Measurements from ENCODE around the gene ZBTB40.

ZBTB40 gene

DNA sequence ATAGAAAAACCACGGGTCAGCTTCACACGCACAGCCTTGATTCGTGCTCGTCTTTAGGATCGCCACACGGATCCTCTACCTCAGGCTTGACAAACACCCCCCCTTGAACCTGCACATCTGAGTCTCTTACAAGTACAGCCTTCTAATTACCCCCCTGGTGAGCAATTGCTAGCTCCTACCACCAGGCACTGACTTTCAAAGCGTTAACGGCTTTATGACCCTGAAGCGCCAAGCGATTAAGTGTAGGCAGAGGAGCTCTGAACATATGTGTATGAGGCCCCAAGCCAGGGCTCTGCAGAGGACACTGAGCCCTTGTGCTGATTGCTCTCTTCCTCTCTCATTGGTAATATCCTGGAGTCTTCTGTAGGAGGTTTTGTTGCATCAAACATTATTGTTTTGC lies 55.9 kb downstream of the ZBTB40 start:
- DNase-seq (ENCODE audit: low read depth): no peak

DNA sequence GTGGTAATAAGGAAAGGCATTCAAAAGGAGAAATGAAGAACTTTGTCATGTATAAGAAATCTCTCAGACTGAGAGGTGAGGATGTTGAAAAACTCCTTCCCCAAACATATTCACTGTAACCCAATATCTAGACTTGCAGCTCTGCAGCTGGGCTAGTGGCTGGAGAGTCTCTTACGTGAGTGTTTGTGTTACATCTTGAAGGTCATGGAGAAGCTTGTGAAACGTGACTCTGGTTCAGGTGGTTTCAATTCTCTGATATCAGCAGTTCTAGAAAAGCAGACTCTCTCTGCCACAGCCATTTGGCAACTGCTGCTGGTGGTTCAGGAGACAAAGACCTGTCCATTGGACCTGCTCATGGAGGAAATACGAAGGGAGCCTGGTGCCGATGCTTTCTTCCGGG lies 56.7 kb downstream of the ZBTB40 start:
- no peak for DNase-seq (ENCODE audit: low read depth)

DNA sequence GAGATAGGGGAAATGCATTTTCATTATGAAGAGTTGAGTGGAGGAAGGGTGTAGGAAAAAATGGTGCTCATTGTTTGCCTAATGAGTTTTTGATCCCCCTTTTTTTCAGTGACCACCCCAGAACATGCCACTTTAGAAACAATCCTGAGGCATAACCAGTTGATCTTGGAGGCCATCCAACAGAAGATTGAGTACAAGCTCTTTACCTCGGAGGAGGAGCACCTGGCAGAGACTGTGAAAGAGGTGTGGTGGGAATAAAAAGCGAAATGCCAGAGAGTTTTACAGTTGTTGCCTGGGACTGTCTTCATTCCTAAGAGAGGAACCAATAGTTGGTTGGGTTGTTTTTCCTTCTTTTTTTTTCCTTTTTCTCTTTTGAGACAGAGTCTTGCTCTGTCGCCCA lies 57.3 kb downstream of the ZBTB40 start:
- DNase-seq (ENCODE audit: low read depth): no peak

DNA sequence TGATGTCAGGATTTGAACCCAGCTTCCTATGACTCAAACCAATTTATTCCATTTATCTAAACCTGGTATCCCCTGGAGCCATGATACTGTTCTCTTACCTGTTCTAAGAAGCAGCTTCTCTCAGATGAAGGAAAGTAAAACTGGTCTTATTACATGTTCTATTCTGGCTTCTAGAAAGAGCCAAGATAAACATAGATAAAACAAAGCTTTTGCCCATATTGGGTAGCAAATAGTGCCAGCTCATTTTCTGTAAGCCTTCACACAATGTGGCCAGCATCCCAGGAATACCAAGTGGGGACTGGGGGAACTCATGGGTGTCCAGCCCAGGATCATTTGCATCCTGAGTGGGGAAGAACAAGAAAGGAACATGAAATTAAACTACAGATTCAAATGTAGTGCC lies 58.2 kb downstream of the ZBTB40 start:
- no peak for DNase-seq (ENCODE audit: low read depth)

DNA sequence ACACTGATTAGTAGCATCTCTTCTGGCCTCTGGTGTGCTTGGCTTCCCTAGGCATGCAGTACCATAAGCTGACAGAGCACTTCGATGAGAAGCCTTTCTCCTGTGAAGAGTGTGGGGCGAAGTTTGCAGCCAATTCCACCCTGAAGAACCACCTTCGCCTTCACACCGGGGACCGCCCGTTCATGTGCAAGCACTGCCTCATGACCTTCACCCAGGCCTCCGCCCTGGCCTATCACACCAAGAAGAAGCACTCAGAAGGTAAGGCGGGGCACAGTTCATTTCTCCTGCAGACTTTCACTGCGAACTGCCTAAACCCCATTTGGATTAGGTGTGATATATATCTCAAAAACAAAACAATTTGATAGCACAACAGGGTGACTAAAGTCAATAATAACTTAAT lies 61.2 kb downstream of the ZBTB40 start:
- no peak for DNase-seq (ENCODE audit: low read depth)

DNA sequence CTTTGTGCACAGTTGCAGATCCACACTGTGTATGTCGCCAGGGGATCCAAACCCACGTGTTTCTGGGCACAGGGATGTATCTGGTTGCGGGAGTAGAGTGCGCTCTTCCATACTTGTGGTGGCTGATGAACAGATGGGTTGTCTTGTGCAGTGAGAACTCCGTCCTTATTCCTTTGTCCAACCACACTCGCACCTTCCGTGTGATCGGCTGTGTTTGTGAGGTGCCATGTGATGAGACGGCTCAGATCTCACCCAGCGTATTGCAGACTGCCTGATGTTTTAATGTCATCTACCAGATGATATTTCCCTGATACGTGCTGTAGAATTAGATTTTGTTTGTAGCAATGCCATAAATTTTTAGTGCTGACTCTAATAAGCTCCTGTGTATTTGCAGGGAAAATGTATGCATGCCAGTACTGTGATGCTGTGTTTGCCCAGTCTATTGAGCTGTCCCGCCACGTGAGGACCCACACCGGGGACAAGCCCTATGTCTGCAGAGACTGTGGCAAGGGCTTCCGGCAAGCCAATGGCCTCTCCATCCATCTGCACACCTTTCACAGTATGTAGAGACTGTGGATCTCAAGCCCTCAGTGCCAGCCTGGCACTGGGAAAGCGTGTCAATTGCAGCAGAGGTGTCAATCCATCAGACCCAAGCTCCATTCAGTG lies 65.4 kb downstream of the ZBTB40 start:
- DNase-seq (ENCODE audit: low read depth): no peak

DNA sequence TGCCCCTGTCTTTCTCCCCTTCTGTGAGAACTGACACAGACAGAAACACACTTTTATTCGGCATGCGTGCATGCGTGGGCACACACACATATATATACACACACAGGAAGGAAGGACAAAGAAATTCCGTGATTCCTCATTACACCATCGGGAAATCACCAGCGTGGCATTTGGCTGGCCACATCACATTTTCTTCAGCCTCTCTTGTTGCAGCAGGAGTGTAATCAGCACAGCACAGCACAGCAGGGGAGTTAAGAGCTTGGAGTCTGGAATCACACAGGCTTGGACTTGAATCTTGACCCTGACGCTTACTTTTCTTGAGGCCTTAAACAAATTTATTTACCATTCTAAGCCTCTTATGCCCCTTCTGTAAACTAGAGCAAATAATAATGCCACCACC lies 66.3 kb downstream of the ZBTB40 start:
- no peak for DNase-seq (ENCODE audit: low read depth)

DNA sequence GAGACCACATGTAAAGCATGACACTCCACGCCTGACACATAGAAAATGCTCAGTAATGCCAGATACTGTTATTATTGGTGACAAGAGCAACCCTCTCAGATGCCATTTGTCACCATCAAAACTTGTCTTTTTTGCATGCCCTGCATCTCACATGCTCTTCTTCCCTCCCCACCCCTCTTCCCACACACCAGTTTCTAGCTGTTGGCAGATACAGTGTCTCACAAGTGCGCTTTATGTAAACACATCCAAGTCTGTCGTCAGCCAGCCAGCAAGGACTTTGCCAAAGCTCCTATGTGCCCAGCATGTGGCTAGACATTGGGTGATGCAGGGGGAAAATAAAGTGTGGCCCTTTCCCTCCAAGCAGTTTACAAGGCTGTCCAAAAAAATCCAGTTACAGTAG lies 66.7 kb downstream of the ZBTB40 start:
- no peak for DNase-seq (ENCODE audit: low read depth)

DNA sequence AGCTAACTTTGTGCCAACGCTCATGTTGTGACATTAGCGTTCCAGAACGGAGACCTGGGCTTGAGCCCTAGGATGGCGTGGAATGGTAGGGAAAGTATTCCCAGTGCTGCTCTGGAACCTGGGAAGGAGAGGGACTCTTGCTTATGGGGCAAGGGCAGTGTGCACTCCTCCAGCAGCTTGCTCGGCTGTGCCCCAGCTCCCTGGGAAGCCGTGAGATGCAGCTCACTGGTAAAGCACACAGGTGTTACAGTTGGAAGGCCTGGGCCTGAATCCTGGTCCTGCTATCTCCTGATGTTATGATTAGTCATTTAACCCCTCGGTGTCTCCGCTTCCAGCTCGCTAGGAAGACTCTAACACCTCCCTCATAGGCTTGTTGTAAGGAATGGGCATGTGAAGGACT lies 69.2 kb downstream of the ZBTB40 start:
- no peak for DNase-seq (ENCODE audit: low read depth)

DNA sequence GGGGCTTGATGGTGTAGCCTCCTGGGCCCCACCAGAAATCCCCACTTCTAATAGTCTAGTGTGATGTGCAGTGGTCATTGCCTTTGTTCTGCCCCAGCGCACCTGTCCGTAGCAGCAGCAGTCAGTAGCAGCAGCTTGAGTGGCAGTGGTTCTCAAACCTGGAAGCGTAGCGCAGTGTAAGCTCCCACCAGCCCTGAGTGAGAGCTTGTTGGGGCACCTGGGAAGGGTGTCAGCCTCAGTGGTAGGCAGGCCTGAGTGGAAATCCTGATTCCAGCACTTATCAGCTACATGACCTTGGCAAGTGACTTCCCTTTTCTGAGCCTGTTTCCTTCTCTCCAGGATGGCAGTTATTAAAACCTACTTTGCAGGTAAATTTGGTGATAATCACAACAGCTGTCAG lies 70.0 kb downstream of the ZBTB40 start:
- DNase-seq (ENCODE audit: low read depth): no peak

DNA sequence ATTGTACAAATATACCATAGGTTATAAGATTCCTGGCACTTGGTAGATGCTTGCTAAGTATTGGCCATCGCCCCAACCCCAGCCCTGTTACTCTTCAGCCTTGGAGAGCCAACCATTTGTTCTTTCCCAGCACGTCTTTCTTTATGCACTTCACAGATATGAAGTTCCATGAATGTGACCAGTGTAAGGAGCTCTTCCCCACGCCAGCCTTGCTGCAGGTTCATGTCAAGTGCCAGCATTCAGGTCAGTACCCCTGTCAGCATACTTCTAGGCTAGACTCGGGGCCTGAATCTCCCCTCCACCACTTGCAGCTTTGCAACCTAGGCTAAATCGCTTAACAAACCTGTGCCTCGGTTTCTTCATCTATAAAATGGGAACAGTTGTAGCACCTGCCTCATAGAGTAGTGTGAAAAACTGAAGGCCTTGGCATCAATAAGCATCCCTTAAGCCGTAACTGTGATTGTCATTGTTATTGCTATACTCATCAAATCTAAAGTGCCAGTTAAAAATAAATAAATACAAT lies 70.6 kb downstream of the ZBTB40 start:
- no peak for DNase-seq (ENCODE audit: low read depth)

DNA sequence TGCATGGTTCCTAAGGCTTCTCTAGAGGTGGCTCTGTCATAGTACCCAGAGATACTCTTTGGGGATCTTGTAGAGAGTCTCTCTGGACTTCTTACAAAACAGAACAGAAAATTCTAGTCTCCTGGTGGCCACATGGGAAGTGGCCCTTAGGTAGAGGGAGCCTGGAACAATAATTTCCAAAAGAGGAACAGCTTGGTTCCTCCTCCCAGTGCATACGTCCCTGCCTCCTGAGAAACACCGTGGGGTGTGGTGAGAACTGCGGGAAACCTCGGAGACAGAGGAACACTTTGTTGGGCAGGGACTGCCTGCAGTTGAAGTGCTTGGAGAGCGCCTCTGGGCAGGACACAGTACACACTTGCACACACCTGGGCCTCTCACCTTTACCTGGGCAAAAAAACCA lies 72.8 kb downstream of the ZBTB40 start:
- DNase-seq (ENCODE audit: low read depth): no peak

DNA sequence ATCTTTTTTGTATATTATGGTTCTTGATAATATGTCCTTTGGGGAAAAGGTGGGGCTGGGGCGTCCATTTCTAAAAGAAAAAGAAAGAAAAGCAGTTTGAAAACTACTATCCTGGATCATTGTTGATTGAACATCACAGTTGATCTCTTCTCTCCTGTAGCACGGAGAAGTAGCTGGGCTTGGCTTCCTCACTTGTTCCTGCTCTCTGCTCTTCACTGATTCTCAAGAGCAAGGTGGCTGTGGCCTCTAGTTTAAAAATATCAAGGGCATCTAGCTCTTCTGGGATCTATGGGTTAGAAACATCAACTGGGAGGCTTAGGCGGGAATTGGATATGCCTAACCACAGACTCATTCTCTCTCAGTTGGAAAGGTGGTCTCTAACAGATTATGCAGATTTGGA lies 73.6 kb downstream of the ZBTB40 start:
- no peak for DNase-seq (ENCODE audit: low read depth)

DNA sequence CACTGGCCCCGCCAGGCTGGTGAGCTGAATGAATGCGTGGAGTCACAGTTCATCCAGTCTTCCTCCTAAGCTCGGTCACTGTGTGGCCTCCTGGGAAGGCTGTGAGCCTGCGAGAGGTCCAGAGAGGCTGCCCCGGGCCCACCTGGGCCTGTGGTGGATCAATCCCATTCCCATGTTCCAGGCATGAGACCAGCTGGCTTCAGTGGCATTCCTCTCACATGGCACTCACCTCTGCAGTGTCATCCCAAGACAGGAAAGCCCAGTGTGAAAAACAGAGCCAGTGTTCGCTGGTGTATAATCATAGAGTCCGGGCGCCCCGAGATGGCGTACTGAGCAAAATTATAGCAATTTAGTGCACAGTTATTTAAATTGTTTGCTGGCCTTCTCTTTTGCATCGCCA lies 74.0 kb downstream of the ZBTB40 start:
- no peak for DNase-seq (ENCODE audit: low read depth)

DNA sequence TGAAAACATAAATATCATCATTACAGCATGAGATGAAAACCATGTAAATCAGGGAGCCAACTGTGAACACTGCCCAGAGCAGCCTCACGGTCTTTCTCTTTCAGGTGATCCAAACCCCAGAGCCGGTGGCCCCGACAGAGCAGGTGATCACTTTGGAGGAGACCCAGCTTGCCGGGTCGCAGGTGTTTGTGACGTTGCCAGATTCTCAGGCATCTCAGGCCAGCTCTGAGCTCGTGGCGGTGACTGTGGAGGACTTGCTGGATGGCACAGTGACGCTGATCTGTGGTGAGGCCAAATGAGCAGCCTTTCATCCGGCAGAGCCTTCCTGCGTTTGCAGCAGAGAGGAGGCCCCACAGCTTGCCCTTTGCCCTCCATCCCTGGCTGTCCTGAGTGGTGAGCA lies 74.4 kb downstream of the ZBTB40 start:
- no peak for DNase-seq (ENCODE audit: low read depth)

DNA sequence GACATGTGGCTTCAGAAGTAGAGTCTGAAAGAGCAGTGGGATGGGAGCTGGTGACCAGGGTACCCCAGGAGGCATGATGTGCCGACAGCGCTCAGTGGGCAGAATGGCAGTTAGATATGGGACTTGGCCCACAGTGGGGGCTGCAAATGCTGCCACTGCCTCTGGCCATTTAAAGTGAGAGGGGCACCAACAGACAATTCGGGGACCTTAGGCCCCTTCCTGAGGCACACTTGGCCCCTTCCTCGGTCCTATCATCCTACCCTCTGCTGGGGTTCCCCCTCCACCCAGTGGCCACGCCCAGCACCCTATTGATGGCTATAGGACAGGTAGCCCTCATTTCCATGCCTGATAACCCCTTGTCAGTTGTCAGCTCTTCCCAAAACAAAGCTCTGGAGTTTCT lies 75.0 kb downstream of the ZBTB40 start:
- DNase-seq (ENCODE audit: low read depth): no peak

DNA sequence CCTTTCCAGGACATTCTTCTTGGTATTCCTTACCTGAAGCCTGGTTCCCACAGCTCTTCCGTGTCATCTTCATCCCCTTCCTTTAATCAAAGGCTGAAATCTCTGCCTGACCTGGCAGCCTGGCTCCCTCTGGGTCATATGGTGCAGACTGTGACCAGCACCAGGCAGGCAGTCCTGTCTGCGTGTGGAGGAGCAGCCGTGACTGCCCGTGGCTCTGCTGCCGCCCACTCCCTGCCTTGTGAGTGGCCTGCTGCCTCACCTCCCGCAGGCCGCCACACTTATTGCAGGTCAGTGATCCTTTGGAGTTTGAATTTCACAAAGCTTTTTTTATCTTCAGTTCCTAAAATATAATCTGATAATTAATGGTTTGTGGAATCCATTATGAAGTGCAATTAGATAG lies 75.5 kb downstream of the ZBTB40 start:
- DNase-seq (ENCODE audit: low read depth): no peak

DNA sequence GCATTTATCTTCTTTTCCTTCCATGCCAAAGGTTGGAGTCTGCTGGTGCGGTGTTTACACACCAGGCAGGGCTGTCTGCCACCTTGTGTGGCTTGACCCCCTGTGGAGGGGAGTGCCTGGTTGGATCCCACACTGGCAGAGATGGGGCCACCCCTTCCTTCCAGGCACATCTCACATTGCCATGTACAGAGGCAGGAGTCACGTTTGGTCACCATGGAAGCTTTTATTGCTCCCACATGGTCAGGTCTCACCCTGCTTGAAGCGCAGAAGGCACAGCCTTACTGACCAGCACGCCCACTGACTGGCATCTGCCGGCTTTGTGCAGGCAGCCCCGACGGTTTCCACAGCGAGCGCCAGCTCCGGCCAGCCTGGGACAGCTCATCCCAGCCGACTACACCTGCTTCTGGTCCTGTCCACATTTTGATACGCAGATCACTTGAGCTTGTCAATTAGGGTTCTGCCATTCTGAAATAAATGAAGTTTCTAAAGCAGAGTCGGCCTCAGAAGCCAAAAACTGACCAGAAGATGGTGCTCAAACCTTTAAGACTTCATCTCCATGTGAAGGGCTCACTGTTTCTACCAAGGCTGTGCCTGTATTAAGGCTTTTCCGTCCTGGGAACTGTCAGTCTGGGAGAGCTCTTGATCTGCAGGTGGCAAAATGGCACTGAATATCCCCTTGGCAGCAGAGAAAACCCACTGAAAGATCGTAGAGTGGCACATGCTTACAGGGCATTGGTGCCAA lies 76.1 kb downstream of the ZBTB40 start:
- no peak for DNase-seq (ENCODE audit: low read depth)

DNA sequence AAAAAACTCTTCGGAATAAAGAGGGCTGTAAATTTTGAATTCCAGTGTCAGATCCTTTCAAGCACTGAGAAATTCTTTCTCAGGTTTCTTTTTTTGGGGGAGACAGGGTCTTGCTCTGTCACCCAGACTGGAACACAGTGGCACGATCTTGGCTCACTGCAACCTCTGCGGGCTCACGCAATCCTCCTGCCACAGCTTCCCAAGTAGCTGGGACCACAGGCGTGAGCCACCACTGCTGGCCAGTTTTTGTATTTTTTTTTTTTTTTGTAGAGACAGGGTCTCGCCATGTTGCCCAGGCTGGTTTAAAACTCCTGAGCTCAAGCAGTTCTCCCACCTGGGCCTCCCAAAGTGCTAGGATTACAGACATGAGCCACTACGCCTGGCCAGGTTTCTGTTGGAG lies 76.8 kb downstream of the ZBTB40 start:
- no peak for DNase-seq (ENCODE audit: low read depth)

DNA sequence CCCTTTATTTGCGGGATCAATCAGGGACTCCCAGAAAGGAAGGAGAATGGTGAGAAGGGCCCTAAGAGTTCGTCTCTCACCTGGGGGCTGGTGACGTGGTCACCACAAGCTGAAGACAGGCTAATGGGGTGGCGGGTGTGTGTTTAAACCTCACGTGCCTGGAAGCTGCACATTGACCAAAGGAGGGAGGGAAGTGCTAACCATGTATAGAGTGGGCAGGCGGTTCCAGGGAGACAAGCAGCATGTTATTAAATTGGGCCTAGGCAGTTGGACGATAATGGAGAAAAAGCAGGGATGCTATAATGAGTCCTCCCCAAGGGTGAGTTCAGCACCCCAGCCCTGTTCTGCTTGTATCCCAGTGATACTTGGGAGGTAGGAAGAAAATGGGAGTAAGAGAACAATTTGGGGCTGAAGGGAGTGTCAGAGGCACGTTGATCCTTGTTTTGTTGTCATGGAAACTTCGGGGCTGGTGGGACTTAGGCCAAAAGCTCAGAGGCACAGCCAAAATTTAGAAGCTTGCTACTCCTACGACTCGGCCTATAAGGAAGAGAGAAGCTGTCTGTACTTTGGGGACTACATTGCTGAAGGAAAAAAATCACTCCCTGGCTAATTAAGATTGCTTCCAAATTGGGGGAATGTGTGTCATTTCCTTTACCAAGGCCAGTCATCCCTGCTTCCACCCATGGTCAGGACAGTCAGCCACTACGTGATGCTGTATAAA lies 78.4 kb downstream of the ZBTB40 start:
- DNase-seq (ENCODE audit: low read depth): no peak

DNA sequence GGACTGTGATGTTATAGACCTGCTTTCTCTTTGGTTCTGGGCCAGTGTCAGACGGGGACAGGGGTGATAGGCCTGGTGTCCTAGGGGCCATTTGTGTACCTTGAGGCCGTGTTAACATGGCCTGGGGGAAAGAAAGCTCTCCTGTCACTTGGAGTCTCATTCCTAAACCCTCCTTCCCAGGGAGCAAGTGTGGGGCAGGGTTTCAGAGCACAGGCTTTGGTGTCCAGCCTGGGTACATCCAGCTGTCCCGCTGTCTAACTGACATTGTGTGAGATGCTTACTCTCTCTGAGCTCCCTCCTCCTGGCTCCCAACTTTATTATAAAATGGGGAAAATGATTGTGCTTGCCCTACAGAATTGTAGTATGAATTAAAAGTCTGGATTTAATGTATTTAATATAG lies 79.1 kb downstream of the ZBTB40 start:
- DNase-seq (ENCODE audit: low read depth): no peak

DNA sequence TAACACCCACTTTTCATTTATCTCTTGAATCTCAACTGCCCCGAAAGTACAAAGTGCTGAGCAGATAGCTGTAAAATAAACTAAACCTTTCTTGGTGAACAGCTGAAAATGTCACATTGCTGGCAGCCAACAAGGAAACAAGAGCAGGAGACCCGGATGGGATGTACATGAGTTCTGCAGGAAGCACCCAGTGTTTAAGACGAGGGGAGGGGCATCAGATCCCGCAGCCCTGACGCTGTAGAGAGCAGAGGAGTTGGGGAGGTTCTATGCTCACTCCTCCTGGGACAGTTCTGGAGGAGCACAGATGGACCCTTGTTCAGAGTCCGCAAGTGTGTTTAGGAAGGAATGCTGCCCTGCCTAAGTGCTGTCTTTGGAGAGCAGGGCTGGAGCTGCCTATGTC lies 79.6 kb downstream of the ZBTB40 start:
- DNase-seq (ENCODE audit: low read depth): no peak

DNA sequence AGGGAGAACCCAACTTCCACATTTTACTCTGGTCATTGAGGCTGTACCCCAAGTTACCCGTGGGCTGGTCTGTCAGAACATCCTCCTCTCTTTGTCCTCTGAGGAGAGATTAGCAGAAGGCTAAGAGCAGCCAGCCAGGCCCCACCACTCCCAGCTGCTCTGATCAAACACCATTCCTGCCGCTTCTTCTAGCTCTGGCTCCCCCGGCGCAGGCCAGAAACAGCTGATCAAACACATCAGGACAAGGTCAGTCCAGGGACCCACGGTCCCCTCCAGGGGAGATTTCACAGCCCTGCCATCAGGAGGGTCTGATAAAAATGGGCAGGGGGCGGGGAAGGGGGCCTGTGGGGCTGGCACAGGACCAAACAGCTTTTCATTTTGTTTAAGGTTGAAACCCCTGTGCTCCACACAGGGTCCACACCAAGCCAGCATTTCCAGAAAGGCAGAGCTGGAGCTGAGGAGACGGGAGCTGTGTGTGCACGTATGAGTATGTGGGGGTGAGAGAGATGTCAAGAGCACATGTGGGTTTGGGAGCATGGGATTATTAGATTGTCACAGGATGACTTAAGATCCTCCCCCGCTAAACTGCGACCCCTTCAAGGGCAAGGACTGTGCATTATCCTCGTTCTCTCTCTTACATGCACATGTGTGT lies 81.7 kb downstream of the ZBTB40 start:
- DNase-seq (ENCODE audit: low read depth): no peak

All from stimulated activated CD8-positive, alpha-beta memory T cell treated with anti-CD3 and anti-CD28 coated beads, Interleukin-15, amount 100 ng/mL, for 1 hour (primary cell).